Left lobe of liver (tissue), 2 donors: Measurements from ENCODE around the gene ELOVL2. TPM values are rescaled to one million over a fixed set of nuclear protein-coding genes. Genes with fewer than 3 reads are reported as not detected.
"Not testable (repeated sequence)": the region's sequence is repeated elsewhere in the genome, so short reads cannot be mapped to it uniquely, and the experiment has no call there.

ENCODE experiments used
- ATAC-seq: fragments of 200-7000 bp; cut with Tn5 transposase; one replicate; pipeline ENCODE4 v1.9.1; 2020; ENCODE audit warnings: mild to moderate bottlenecking, moderate library complexity
- DNase-seq: peaks from one replicate; pipeline ENCODE4 v3.0.0-alpha.2; 2020; ENCODE audit warnings: low spot score
- total RNA-seq: library from RNA; stranded (reverse); gene quantifications from one replicate; pipeline ENCODE4 v1.2.1, GENCODE V29; 2021
- donor health status: DM: no; HTN: no; CAD: no; lungs with moderate emphysema.
- donor health status: DM: no; HTN: yes; CAD: no.

ELOVL2 gene
- total RNA-seq, 1 donor from 2014 or later = 5.9 TPM

GRCh38 chr6:11025921-11026635 is 18.0 kb downstream of the ELOVL2 start:
- no peak for ATAC-seq
- no peak for DNase-seq

- DNase-seq (no peak), ATAC-seq (no peak)
Observed at GRCh38 chr6:11025130-11025529, 19.0 kb downstream of the ELOVL2 start.

DNA sequence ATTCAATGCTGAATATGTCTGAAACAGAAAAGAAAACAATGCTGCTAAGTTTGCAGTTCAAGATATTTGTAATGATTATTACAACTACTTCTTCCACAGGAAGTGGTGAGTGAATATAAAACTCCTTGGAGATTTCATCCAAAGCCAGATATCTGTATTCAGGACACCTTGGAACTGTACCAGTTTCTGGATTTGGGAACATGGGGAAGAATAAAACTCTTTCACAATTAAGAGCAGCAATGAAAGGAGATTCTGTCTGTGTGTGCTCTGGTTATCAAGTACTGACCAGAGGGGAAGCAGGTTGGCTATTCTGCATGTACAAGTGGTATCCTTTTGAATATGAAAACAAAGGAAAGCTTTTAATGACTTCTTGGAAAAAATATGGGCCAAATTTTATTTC is 21.1 kb downstream of the ELOVL2 start:
- ATAC-seq = no peak

DNA sequence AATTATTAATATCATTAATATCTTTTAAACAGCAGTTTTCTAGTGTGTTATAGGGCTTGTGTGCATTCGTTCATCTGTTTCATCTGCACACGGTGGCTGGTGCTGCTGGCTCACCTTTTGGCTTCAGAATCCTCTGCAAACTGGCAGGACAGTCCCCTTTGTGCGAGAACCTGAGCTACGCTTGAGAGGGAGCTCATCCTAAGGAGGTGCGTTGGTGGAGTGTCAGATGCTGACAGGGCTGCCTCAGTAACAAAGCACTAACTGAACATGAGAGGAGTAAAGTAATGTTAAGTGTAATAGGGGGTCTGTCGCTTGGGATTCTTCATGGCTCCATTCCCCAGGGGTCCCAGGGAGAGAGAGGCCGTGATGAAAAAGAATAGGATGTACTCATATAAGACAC is 22.4 kb downstream of the ELOVL2 start:
- DNase-seq (no peak), ATAC-seq (no peak)

More for the DNA sequence above, 21.1 kb downstream of the ELOVL2 start:
- DNase-seq = no peak

GRCh38 chr6:11021003-11021402 is 23.1 kb downstream of the ELOVL2 start:
- DNase-seq = no peak
- ATAC-seq = no peak

DNA sequence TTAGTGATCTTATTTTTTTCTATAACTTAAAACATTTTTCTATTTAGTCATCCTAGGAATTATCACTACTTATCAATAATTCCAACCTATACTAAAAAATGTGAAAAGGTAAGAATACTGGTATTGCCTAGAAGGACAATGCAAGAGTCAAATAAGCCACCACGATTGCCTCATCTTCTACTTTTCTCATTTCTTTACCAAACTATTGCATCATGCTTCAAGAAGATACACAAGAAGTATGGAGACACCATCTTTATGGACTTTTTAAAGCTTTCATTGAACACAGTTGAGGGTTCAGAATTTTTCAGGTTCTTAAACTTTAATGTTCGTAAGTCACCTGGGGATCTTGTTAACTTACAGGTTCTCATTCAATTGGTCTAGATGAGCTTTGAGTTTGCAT is 25.9 kb downstream of the ELOVL2 start:
- ATAC-seq = no peak
- no peak for DNase-seq

DNA sequence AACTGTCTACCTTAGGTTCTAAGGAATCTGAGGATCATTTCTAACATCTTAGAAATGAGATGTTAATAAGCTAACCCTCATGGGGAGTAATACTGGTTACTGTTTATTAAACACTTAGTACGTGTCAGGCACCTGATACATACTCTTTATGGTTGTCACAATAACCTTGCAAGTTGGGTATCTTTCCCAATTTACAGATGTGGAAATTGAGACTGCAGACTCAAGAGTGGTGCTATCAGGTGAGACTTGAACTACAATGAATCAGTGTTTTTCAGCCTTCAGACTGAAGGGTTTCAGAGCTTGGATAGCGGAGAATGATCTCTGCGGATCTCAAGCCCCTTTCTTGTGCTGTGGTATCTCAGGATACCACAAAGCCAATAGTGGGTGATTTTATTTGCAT is 27.0 kb downstream of the ELOVL2 start:
- ATAC-seq (no peak), DNase-seq (no peak)

- ATAC-seq (no peak), DNase-seq (no peak)
Observed at GRCh38 chr6:11016452-11016851, 27.7 kb downstream of the ELOVL2 start.

GRCh38 chr6:11015102-11015501 is 29.0 kb downstream of the ELOVL2 start:
- ATAC-seq (no peak), DNase-seq (no peak)

- ATAC-seq (no peak), DNase-seq (no peak)
Observed at GRCh38 chr6:11013721-11014070, 30.4 kb downstream of the ELOVL2 start.

DNA sequence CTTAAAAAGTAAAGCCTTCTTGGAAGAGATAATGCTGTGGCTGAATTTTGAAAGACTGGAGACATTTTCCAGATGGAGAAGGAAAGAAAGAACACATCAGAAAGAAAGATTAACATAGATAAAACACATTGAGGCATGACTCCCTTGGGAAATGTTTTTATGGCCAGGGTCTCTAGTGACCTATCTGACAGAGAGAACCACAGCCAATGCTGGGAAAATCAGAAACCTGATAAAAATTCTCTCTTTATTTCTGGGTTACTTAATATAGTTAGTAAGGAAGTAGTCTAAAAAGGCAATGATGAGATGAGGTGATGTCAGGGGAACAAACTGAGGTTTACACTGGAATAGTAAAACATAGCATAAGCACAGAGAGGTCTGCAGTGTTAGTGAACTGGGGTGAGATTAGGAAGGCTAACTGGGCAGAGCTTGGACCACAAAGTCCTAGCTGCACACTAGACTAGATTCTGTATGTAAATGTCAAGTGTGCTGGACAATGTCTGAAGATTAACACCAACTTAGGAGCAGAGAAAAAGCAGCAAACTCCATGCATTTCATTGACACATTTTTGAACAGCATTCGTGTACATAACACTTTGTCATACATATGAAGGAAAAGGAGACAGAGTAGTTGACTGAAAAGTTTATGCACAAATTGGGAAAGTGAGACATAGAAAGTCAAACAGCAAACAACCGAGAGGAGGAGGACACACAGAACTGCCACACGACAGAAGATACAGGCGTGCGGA is 31.0 kb downstream of the ELOVL2 start:
- DNase-seq = no peak
- ATAC-seq = no peak

DNA sequence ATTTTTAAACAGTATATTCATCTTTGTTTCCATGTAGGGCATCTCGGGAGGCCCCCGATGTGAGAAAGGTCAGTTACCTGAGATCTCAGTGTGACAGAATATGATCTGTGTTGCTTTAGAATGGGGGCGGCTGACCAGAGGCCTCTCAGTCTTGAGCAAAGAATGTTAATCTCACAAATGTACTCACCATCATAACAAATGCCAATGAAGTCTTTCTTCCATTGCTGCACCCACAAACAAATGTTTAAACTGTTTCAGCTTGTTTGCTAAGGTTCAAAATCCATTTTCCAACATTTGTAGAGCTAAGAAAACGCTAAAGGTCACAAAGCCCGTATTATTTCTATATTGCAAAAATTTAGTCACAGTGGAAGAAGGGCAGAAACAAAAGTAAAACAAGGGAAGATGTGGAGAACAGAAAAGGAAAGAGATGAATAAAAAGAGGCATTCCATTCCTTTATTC is 31.8 kb downstream of the ELOVL2 start:
- ATAC-seq = peak; percentile 66
- DNase-seq = no peak

GRCh38 chr6:11011787-11012234 is 32.3 kb downstream of the ELOVL2 start:
- DNase-seq (peak; percentile 59), ATAC-seq (peak; percentile 89)

- ATAC-seq = no peak
- DNase-seq = no peak
Observed at GRCh38 chr6:11009353-11009752, 34.8 kb downstream of the ELOVL2 start.

GRCh38 chr6:11008821-11009220 is 35.3 kb downstream of the ELOVL2 start:
- DNase-seq (no peak), ATAC-seq (no peak)

GRCh38 chr6:11007715-11008608 is 36.1 kb downstream of the ELOVL2 start:
- DNase-seq (no peak), ATAC-seq (peak; percentile 19)

DNA sequence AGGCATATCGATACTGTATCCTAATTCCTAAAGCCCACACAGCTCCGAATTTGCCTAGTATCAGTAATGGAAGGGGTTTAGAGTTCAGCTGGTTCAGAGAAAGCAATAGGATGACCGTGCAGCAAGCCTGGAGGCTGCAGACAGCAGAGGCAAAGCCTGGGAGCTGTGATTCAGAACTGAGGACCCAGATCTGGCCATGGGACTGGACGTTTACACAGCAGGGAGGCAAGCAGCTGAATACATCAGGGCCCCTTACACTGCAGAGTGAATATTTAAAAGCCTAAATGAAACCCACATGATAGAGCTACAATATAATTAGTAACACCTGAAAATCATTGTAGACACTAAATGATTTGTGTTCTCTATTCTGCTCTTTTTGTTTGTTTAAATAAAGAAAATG is 38.0 kb downstream of the ELOVL2 start:
- ATAC-seq = no peak
- DNase-seq = no peak

GRCh38 chr6:11003297-11003696 is 40.8 kb downstream of the ELOVL2 start:
- not testable (repeated sequence) for ATAC-seq, DNase-seq

DNA sequence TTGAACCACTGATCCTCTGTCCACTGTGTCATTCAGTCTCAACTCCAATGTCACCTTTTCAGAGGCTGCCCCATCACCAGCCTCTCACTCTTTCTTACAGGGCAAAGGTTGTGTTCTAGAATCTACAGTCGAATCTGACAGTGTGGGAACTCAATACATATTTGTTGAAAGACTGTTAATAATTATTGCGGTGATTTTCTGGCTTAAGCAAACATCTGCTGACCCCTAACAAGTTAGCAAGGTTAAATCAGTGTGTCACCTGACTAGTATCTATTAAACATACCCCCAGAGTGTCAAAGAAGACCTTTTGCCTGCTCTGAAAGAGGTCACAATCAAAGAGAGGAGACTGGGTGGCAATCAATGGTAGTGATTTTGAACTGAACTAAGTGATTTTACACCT is 41.9 kb downstream of the ELOVL2 start:
- DNase-seq (no peak), ATAC-seq (no peak)

GRCh38 chr6:10999994-11000393 is 44.1 kb downstream of the ELOVL2 start:
- ATAC-seq = no peak
- no peak for DNase-seq

DNA sequence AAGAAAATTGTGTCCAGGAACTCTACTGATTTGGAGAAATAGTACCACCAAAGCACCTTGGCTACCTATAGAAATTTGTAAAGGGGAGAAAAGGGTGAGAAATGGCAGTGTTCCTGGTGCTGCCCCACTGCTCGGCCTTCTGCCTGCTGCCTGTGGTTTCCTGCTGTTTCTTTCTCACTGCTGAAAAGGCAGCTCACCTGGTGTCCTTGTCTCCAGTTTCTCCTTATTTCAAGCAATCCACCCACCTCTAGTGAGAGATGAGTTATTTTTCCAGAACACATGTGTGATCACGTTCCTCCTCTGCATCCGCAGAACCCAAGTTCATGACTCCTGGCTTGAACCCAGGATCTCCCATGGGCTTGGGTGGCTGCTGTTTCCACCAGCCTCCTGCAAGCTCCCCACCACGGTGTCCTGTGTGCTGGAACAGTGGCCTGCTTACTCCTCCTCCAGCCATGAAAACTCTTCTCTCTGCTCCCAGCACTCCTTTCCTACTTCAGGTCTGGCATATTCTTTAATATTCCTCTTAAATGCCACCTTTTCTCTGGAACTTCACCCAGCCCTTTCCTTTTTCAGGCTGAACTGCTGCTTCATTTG is 48.9 kb downstream of the ELOVL2 start:
- DNase-seq = no peak

More for the DNA sequence above, 48.9 kb downstream of the ELOVL2 start:
- no peak for ATAC-seq
